HG02678 (cell line): ENCODE results near the gene KCNH2.
A peak's percentile ranks its signal among the peaks of the same experiment; 100 is the strongest.
"Not testable (repeated sequence)": the region's sequence is repeated elsewhere in the genome, so short reads cannot be mapped to it uniquely, and the experiment has no call there.

Experiments
- ATAC-seq: cut with Tn5 transposase; IDR thresholded peaks from one replicate; pipeline ENCODE4 v1.9.1; 2021; ENCODE audit warnings: mild to moderate bottlenecking, moderate library complexity; ENCODE audit not compliant: unreplicated experiment

The KCNH2 gene

GRCh38 chr7:150910996-150911422, 67.1 kb downstream of the KCNH2 start:
- ATAC-seq = no peak

- not testable (repeated sequence) for ATAC-seq
Measured at GRCh38 chr7:150910305-150910995, 67.7 kb downstream of the KCNH2 start.

GRCh38 chr7:150909200-150909995, 68.7 kb downstream of the KCNH2 start:
- no peak for ATAC-seq

GRCh38 chr7:150908173-150908572, 69.9 kb downstream of the KCNH2 start:
- no peak for ATAC-seq

GRCh38 chr7:150904011-150904909, 73.9 kb downstream of the KCNH2 start:
- no peak for ATAC-seq

- no peak for ATAC-seq
Measured at GRCh38 chr7:150903606-150904005, 74.5 kb downstream of the KCNH2 start.

GRCh38 chr7:150902078-150903033, 75.8 kb downstream of the KCNH2 start:
- ATAC-seq = no peak

GRCh38 chr7:150901160-150902035, 76.7 kb downstream of the KCNH2 start:
- no peak for ATAC-seq

- no peak for ATAC-seq
Measured at GRCh38 chr7:150900675-150901074, 77.4 kb downstream of the KCNH2 start.

GRCh38 chr7:150898475-150899011, 79.6 kb downstream of the KCNH2 start:
- ATAC-seq = peak; percentile 55

GRCh38 chr7:150897502-150898474, 80.3 kb downstream of the KCNH2 start:
- peak; percentile 73 for ATAC-seq

GRCh38 chr7:150896562-150897209, 81.4 kb downstream of the KCNH2 start:
- no peak for ATAC-seq

- ATAC-seq = no peak
Measured at GRCh38 chr7:150895809-150896208, 82.3 kb downstream of the KCNH2 start.
